ENCODE data around the gene MDK. TPM values are rescaled to one million over a fixed set of nuclear protein-coding genes. Genes with fewer than 3 reads are reported as not detected.

The MDK gene
- total RNA-seq, 3 donors from 2014 or later = 103 to 672 (median 193) TPM

DNA sequence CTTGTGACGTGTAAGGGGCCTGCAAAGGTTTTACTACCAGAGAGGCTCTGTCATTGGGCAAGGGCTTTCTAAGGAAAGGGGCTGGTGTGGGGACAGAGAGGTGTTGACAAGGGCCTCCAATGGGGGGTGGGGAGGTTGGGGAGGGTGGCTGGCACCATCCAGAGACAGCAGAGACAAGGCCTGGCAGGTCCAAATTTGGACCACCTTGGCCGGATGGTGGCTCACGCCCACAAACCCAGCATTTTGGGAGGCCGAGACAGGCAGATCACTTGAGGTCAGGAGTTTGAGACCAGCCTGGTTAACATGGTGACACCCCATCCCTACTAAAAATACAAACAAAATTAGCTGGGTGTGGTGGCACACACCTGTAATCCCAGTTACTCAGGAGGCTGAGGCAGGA is 12.3 kb downstream of the MDK start:
- Histone ChIP-seq H3K4me1 (ENCODE audit: low read depth) (peaks cover 35% of the 10 kb centered on the region), H3K9me3 (no peaks in the 10 kb centered on the region), H3K36me3 (ENCODE audit: low read depth) (no peaks in the 10 kb centered on the region), H3K4me3 (no peak overlapping the region)
- TF ChIP-seq, protein P1, sequence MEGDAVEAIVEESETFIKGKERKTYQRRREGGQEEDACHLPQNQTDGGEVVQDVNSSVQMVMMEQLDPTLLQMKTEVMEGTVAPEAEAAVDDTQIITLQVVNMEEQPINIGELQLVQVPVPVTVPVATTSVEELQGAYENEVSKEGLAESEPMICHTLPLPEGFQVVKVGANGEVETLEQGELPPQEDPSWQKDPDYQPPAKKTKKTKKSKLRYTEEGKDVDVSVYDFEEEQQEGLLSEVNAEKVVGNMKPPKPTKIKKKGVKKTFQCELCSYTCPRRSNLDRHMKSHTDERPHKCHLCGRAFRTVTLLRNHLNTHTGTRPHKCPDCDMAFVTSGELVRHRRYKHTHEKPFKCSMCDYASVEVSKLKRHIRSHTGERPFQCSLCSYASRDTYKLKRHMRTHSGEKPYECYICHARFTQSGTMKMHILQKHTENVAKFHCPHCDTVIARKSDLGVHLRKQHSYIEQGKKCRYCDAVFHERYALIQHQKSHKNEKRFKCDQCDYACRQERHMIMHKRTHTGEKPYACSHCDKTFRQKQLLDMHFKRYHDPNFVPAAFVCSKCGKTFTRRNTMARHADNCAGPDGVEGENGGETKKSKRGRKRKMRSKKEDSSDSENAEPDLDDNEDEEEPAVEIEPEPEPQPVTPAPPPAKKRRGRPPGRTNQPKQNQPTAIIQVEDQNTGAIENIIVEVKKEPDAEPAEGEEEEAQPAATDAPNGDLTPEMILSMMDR (IDR thresholded peaks at IDR 0.05) = no peak
- intact Hi-C loops (cut with DNase I, micrococcal nuclease) = loop anchor here in 1 of 2 donors (5.0 kb wide), 1 partner anchor 144 kb away; no protein-coding TSS in a partner anchor
- ATAC-seq = no peak
- DNase-seq = no peak

DNA sequence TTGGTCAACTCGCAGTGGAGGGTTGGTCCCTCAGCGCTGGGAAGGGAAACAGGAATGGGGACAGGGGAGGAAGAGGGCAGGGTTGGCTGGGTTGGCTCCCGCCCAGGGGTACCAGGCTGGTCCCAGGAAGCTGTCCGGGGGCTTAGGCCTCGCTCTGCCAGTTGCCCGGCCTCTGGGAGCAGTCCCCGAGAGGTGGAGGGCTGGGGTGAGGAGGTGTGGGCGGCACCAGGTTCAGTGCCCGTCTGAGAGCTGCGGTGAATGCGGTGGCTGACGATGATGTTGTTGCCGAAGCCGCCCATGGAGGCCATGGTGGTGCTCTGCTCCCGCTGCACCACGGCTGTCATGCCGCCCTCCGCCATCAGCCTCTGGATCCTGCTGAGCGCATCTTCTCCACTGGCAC is 16.1 kb downstream of the MDK start:
- no peak for ATAC-seq
- H3K4me1 ChIP-seq (ENCODE audit: low read depth) = peaks cover 7% of the 10 kb centered on the region
- TF ChIP-seq, protein P1 (IDR thresholded peaks at IDR 0.05) = no peak
- no peaks in the 10 kb centered on the region for H3K9me3 ChIP-seq
- no peak for DNase-seq
- no peaks in the 10 kb centered on the region for H3K36me3 ChIP-seq (ENCODE audit: low read depth)
- H3K4me3 ChIP-seq = no peak overlapping the region
- intact Hi-C loops (cut with DNase I, micrococcal nuclease) = no loop called here

DNA sequence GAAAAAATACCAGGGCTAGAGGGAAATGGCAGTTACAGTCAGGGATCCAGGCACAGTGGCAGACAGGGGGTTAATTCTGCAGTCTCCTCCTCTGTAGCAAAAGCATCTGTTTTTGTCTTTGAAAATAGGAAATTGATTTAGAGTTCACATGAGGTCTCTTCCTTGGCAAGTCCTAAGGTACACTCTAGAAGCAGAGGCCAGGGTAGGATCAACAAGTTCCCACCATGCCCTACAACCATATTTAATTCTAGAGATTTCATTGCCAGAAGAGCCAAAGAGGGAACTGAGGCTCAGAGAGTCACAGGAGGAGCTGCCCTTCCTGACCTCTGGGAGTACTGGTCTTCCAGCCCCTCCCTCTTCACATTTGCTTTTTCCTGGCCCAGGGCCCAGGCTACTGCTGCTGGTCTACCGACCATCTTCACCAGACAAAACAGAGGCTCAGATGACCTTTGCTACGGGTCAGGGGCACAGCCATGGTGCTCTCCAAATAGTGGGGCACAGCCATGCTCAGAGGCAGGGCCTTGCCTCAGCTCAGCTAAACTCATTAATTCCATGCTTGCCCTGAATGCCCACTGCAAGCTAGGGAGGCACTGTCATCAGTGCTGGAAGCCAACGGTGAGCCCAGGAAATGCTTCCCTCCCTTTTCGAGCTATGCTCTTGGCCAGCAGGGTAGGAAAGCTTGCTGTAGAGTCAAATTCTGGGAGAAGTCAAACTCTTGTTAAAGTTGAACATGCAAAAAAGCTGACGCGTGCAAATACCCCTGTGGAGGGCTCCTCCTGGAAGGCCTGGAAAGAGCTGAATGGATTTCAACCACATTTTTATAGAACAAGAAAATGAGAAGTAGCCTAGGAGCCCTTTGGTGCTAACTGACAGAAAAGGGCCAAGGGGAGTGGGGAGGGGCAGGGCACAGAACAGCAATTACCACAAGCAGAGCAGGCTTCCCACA is 21.8 kb downstream of the MDK start:
- TF ChIP-seq, protein P1 (IDR thresholded peaks at IDR 0.05) = no peak
- H3K4me3 ChIP-seq = no peak overlapping the region
- no peak for ATAC-seq
- no peak for DNase-seq
- intact Hi-C loops (cut with DNase I, micrococcal nuclease) = no loop called here
- no peaks in the 10 kb centered on the region for H3K36me3 ChIP-seq (ENCODE audit: low read depth)
- no peaks in the 10 kb centered on the region for H3K4me1 ChIP-seq (ENCODE audit: low read depth)
- no peaks in the 10 kb centered on the region for H3K9me3 ChIP-seq

DNA sequence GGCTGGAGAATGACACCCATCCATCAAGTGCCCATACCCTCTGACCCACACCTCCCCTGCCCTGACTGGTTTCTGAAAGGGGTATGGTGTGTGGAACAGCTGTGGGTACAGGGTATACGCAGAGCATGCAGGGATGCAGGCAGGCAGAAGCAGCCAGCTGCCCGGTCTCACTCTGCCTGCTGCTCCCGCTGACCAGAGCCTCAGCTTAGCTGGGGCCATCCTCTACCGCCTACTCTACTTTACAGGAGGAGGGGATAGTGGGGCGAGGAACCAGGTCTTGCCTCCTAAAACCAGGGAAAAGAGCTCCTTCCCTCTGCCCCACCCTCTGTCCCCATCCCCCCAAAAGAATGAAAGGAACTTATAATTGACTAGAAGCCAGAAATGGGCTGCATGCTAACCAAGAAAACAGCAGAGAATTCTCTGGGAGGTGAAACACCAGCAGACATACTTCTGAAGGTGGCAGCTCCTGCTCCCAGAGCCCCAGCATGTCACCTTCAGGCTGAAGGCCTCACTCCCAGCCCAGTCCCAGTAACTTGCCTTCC is 23.1 kb downstream of the MDK start:
- DNase-seq = no peak
- no peaks in the 10 kb centered on the region for H3K9me3 ChIP-seq
- TF ChIP-seq, protein P1 (IDR thresholded peaks at IDR 0.05) = no peak
- H3K4me3 ChIP-seq = no peak overlapping the region
- H3K36me3 ChIP-seq (ENCODE audit: low read depth) = no peaks in the 10 kb centered on the region
- intact Hi-C loops (cut with DNase I, micrococcal nuclease) = no loop called here
- ATAC-seq = no peak
- no peaks in the 10 kb centered on the region for H3K4me1 ChIP-seq (ENCODE audit: low read depth)

DNA sequence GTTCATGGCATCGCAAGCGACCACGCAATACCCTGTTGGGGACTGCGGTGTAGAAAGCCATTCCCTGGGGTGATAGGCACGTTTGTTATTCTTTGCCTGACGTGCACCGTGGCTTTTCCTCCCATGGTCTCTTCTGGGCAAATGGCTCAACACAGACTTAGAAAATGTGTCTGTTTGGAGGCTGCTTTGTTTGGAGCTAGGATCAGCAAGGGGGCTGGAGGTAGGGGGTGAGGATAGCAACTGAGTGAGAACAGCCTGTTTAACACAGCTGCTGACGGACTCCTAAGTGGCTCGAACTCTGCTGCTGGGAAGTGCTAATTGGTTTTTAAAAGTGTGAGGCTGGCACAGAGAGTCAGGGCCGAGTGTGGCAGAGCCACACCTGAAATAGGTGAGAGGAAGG is 26.2 kb downstream of the MDK start:
- intact Hi-C loops (cut with DNase I, micrococcal nuclease) = no loop called here
- DNase-seq = no peak
- no peaks in the 10 kb centered on the region for H3K36me3 ChIP-seq (ENCODE audit: low read depth)
- no peak overlapping the region for H3K4me3 ChIP-seq
- TF ChIP-seq, protein P1 (IDR thresholded peaks at IDR 0.05) = no peak
- no peaks in the 10 kb centered on the region for H3K9me3 ChIP-seq
- ATAC-seq = no peak
- no peaks in the 10 kb centered on the region for H3K4me1 ChIP-seq (ENCODE audit: low read depth)
